GM10847 (cell line): ENCODE results near the gene TLE2.
A peak's percentile ranks its signal among the peaks of the same experiment; 100 is the strongest.

Source experiments
- POLR2A ChIP-seq: IDR thresholded peaks from 2 replicates; pipeline ENCODE4 v1.6.1; 2011; ENCODE audit not compliant: insufficient read length; ENCODE audit errors: extremely low read depth

Gene TLE2

DNA sequence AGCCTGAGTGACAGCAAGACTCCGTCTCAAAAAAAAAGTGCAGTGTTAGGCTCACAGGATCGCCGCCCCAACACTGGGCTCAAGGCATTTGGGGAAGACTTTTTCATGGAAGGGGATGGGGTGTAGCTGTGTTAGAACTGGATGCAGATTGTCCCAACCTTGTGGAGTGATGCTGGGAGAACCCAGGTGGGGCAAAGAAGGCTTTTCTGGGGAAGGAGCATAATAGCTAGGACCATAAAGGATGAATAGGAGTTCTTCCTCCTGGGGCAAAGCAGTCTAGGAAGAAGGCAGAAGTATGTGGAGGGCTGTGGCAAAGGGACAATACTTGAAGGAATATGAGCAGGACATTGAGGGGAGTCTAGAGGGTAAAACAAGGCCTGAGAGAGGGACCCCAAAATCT, 40.5 kb downstream of the TLE2 start:
- TF ChIP-seq POLR2A = no peak

DNA sequence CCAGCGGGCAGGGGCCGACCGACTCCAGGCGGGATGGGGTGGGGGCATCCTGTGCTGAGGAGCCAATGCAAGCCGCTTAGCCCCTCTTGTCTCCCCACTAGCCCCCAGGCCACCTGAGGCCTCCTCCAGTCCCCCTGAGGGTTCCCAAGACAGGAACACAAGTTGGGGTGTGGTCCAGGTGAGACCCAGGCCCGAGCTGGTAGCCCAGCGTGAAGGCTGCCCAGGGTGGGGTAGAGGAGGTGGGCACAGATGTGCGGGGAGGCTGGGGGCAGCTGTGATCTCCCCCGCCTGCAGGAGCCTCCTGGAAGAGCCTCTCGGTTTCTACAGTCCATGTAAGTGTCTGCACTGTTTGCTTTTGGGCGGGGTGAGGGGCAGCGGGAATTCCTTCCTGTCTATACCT, 41.3 kb downstream of the TLE2 start:
- TF ChIP-seq POLR2A = no peak

DNA sequence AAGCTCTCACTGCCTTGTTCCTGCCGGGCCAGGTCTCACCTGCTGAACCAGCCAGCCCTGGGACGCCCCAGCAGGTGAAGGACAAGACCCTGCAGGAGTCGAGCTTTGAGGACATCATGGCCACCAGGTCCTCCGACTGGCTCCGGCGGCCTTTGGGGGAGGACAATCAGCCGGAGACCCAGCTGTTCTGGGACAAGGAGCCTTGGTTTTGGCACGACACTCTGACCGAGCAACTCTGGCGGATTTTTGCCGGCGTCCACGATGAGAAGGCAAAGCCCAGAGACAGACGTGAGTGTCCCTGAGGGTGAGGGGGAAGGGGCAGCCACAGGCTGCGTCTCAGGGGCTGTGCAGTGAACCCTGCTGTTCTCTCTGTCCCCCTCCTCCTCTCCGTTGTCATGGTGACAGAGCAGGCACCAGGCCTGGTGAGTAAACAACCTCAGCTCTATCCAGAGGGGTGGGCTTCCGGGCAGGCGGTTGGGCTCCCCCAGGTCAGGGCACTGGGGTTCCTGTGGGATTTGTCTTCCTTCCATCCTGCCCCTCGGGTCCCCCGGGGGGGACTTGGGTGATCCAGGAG, 42.0 kb downstream of the TLE2 start:
- TF ChIP-seq POLR2A = no peak

DNA sequence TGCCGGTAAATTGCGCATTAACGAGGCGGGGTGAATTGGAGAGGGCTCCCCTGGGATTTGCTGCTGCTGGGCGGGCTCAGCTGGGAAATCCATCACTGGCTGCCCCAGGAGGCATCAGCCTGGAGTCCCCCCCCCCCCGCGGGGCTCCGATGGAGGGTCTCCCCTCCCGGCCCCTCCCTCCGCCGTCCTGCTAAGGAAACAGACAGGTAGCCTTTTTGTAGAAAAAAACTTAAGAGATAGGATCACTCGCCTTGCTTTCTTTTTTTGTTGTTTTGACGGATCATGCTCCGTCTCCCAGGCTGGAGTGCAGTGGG, 44.9 kb downstream of the TLE2 start:
- TF ChIP-seq POLR2A = no peak

DNA sequence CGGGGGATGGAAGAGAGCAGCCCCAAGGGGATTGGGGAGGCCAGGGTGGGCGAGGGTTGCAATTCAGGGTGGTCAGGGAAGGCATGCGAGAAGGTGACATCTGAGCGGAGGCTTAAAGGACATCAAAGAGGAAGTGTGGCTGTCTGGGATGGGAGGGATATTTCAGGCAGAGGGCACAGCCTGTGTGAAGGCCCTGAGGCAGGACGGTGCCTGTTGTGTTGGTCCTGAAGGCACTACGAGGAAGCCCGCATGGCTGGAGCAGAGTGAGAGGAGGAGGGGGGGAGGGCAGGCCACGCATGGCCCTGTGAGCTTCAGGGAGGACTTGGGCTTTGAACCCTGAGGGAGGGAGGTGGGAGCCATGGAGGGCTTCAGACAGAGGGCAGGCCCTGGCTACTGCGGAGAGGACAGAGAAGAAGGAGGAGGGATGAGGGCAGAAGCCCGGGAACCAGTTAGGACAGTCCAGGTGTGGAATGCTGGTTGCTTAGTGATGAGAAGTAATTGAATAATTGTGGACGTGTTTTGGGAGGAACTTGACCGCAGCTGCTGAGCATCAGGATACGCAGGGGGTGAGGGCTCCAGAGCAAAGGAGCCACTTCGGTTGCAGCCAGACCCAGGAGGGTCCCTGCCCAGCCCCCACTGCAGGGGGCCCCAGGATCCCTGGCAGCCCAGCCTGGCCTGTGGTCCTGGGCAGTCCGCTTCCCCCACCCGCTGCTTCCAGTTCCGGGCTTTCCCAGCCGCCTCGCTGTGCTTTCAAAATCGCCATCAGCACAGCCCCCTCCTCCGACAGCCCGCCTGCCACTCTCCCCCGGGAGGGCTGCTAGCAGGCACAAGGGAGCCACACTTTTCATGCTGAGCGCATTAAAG, 45.5 kb downstream of the TLE2 start:
- no peak for TF ChIP-seq POLR2A

DNA sequence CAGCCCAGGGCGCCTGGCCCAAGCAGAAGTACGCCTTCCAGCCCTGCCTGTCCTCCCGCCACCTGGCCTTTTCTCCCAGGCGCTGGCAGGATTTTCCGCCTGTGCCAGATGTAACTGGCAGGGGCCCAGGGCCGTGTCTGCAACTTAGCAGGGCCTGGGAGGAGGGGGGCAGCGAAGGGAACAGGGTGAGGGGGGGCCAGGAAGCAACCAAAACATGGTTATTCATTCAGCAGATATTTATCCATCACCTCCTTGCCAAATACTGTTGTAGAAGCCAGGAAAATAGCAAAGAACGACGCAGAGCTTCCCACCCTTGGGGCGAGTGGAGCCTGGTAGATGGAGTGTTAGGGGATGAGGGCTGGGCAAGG, 46.1 kb downstream of the TLE2 start:
- no peak for TF ChIP-seq POLR2A

DNA sequence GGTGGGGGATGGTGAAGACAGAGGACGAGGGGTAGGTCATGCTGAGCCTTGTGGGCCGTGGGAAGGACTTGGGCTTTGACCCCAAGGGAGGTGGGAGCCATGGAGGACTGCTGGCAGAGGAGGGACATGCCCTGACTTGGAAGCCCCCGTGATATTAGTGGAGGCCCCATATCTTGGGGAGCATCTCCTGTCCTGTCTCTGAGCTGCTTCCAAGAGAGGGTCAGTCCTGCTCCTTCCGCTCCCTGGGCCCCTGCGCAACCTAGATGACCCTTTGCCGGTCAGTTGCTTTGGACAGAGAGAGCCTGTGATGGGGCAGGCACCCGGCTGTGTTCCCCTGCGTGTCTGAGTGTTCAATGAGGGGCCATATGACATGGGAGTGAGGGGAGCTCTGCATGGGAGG, 46.5 kb downstream of the TLE2 start:
- no peak for TF ChIP-seq POLR2A

DNA sequence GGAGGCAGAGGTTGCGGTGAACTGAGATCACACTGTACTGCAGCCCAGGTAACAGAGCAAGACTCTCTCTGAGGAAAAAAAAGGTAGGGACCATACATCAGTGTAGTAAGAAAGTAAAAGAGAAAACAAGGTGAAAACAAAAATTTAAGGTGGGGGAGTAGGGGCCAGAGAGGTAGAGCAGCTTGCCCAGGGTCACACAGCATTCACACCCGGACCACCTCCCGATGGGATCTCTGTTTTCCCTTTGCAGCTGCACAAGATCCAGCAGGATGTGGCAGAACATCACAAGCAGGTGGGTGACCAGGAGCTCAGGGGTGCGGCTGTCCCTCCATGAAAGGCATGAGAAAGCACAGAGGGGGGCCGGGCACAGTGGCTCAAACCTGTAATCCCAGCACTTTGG, 47.2 kb downstream of the TLE2 start:
- TF ChIP-seq POLR2A = no peak

DNA sequence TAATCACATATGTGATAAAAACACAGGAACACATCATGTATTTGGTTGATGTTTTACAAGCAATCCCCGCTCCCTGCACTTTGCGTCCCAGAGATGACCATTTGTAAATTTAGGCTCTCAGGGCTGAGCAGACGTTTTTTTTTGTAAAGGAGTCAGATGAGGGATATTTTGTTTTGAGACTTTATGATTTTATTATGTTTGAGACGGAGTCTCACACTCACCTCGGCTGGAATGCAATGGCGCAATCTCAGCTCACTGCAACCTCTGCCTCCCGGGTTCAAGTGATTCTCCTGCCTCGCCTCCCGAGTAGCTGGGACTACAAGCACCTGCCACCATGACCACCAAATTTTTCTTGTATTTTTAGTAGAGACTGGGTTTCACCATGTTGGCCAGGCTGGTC, 50.3 kb downstream of the TLE2 start:
- TF ChIP-seq POLR2A = no peak

DNA sequence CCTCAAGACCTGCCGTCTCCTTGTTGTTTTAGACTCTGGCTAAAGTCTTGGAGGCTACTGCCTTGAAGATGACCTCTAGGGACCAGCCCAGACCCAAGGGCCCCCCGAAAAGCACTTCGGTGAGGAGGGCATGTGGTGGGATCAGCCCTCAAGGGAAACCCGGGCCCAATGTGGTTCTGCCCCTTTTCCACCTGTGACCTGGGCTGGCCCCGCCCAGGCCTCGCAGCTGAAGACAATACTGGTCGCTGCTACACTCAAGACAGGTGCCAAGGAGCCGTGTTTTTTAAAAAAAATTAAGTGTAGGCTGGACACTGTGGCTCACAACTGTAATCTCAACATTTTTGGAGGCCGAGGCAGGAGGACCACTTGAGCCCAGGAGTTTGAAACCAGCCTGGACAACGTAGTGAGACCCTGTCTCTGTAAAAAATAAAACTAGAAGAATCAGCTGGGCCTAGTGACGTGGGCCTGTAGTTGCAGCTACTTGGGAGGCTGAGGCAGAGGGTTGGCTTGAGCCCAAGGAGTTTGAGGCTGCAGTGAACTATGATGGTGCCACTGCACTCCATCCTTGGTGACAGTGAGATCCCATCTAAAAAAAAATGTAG, 50.8 kb downstream of the TLE2 start:
- no peak for TF ChIP-seq POLR2A

DNA sequence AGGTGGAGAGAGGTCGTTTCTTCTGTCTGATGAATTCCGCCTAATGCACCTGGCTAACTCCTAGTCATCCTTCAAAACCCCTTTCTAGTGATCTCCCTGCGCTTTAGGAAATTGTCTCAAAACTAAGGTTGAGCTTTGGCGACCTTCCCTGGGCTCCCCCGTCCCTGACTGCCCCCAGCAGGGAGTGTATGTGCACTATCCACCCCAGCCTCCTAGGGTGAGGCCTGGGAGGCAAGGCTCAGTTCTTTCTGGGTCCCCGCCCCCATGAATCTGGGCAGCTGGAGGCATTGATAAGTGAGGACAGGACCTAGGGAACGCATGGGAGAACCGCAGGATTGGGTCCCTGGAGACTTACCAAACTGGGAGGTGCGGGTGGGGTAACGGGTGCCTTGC, 51.3 kb downstream of the TLE2 start:
- no peak for TF ChIP-seq POLR2A

DNA sequence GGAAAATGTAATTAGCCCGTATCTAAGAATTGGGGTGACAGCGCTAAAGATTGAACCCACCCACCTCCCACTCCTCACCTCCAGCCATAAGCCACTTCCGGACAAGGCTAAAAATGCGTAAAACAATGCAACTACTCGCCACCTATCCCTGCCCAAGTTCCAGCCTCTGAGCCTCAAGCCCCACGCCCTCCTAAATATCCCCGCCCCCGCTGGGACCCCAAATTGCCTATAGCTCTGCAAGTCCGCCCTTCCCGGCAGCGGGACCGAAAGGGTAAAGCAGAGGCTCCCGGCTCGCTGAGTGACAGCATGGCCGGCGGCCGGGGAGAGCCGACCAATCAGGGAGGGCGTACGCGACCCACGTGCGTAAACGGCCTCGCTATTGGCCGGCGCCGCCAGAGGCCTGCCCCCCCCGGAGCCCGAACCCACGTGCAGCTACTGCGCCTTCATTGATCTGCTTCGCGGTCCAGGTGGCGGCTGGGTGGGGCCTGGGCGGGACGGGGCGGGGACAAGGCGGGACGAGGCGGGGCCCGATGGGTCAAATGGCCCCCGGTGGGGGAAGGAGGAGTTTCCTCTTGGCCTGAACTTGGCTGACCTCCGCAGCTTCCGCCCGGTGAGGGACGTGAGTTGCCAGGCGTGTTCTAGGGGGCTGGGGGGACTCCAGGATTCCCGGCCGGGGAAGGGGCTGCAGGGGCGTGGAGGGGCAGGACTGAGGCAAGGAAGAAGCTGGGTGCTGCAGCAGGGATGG, 51.9 kb downstream of the TLE2 start, which contains the start of gene TLE6:
Gene TLE6, plus strand, starts transcription at position 564 of the 745 bp plus-strand sequence. CDS start 670 bp downstream, outside the sequence.
- peak; percentile 41 for TF ChIP-seq POLR2A

DNA sequence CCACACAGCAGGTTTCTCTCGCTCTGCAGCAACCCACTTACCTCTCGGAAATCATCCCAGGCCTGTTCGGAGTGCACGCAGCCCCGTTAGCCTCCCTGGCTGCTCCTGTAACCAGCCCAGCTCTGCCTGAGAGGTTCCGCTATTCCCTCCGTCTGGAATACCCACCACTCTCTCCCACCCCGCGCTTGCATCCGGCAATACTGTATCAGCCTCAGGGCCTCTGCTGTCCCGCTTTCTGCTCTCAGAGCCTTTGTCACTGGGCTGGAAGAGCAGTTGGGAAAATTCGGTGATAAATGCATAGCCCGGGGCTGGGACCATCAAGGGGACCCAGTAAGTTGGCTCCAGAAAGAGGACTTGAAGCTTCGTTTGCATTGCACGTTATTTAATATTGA, 52.5 kb downstream of the TLE2 start:
- TF ChIP-seq POLR2A = no peak

DNA sequence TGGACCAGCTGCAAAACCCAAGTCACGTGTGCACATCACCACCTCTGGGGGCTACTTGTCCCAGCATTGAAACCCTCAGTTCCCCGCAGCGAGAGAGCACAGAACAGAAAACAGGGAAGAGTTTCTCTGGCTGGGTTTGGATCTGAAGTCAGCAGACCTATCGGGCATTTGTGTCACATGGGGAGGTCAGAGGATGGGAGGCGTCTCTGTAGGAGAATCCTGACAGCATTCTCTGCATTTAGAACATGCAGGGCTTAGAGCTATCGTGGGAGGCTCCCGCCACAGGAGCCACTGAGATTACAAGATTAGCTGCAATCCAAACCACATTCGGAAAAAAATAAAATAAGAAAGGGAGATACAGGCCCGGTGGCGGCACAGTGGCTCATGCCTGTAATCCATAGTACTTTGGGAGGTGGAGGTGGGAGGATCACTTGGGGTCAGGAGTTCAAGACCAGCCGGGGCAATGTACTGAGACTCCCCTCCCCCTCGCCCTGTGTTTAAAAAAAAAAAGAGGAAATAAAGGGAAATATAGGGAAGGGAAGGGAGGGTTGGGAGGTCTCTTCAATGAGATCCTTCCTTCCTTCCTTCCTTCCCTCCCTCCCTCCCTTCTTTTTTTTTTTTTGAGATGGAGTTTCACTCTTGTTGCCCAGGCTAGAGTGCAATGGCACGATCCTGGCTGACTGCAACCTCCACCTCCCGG, 54.6 kb downstream of the TLE2 start:
- no peak for TF ChIP-seq POLR2A

DNA sequence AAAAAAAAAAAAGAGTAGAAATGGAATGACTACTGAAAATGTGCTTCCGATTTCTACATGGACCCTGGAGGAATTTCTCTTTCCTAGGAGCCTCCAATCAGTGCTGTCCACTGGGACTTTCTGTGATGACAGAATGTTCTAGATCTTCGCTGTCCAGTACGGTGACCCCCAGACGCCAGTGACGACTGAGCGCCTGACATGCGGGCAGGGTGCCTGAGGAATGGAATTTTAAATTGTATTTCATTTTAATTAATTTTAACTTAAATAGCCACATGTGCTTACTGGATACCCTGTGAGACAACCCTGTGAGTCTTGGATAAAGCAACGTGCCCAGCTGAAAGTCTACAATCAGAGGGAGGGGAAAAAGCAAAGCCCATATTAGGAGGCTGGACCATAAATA, 55.9 kb downstream of the TLE2 start:
- TF ChIP-seq POLR2A = no peak
